A549 (cell line): ENCODE data around the gene COL5A2.

Source experiments
- BCL3 ChIP-seq: fragments of >200 bp; sonication (Bioruptor Twin); formaldehyde crosslinking; IDR thresholded peaks from 3 replicates; pipeline ENCODE4 v1.6.1; 2016
- CEBPB ChIP-seq, 2 experiments: fragments of >200 bp in 1 of 2; sonication (Bioruptor Twin) in 1 of 2; formaldehyde crosslinking in 1 of 2; IDR thresholded peaks; 2 replicates each; pipeline ENCODE4 v1.6.1; 2012 to 2016
- CTCF ChIP-seq: fragments of >200 bp; sonication (Bioruptor Twin); formaldehyde crosslinking; IDR thresholded peaks from 3 replicates; pipeline ENCODE4 v1.5.1; 2016
- ELK1 ChIP-seq: fragments of 150-350 bp; IDR thresholded peaks from 2 replicates; pipeline ENCODE4 v1.6.1; 2014; ENCODE audit warnings: low read depth, mild to moderate bottlenecking, low read length
- REST ChIP-seq: fragments of 200-600 bp; sonication (generic); IDR thresholded peaks from 2 replicates; pipeline ENCODE4 v1.6.1; 2016; ENCODE audit warnings: antibody characterized with exemption, mild to moderate bottlenecking, moderate library complexity
- RFX5 ChIP-seq: fragments of 450-650 bp; IDR thresholded peaks from 2 replicates; pipeline ENCODE4 v1.7.1; 2014; ENCODE audit warnings: antibody characterized with exemption, mild to moderate bottlenecking, moderate library complexity
- RNF2 ChIP-seq: fragments of 200-600 bp; sonication (generic); IDR thresholded peaks from 2 replicates; pipeline ENCODE4 v1.6.1; 2016; ENCODE audit warnings: low read depth, mild to moderate bottlenecking, antibody characterized with exemption, moderate library complexity, borderline replicate concordance

- no peak for TF ChIP-seq BCL3
- no peak for TF ChIP-seq ELK1
- TF ChIP-seq CEBPB (IDR thresholded peaks at IDR 0.05), result no peak
- no peak for TF ChIP-seq CTCF
- no peak for TF ChIP-seq REST
- no peak for TF ChIP-seq RNF2
- TF ChIP-seq RFX5, result no peak
Observed at GRCh38 chr2:189046320-189046719, 133.2 kb downstream of the COL5A2 start.
